ENCODE measurements around the gene ZNF24.

The ZNF24 gene

DNA sequence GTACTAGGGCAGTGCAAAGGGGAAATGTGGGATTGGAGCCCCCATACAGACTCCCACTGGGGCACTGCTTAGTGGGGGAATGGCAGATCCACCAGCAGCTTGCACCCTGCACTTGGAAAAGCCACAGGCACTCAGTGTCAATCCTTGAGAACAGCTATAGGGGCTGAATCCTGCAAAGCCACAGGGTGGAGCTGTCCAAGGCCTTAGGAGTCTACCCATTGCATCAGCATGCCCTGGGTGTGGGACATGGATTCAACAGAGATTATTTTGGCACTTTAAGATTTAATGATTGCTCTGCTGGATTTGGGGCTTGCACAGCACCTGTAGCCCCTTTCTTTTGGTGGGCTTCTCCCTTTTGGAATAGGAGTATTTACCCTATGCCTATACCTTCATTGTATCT, 8.6 kb upstream of the ZNF24 start:
- no peak for DNase-seq

- no peak for DNase-seq
Measured at GRCh38 chr18:35352283-35352682, 8.1 kb upstream of the ZNF24 start.

DNA sequence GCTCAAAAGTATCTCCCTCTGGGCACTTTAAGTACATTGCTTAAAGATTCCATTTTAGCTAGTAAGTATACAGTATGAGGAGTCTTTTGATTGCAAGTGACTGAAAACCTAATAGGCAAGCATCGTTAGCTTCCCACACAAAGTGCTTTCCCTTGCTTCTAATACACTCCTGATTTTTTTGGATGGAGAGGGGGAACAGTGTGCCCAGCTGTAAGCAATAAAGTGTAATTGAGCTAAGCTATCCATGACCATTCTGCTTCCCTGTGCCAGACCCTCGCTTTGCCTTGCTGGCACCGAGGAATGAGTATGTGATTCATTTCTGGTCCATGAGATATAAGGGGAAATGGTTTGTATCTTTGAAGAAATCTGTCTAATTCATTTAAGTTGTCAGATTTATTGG, 3.8 kb upstream of the ZNF24 start:
- DNase-seq = no peak

GRCh38 chr18:35345950-35346349, 1.7 kb upstream of the ZNF24 start:
- no peak for DNase-seq

- DNase-seq = no peak
Measured at GRCh38 chr18:35345460-35345921, 1.3 kb upstream of the ZNF24 start.

GRCh38 chr18:35344736-35345459, 678 bp upstream of the ZNF24 start:
- DNase-seq = no peak

- no peak for DNase-seq
Measured at GRCh38 chr18:35343488-35343935, 708 bp downstream of the ZNF24 start.

- DNase-seq = no peak
Measured at GRCh38 chr18:35337286-35337685, 6.9 kb downstream of the ZNF24 start.

GRCh38 chr18:35335866-35336265, 8.4 kb downstream of the ZNF24 start:
- no peak for DNase-seq

DNA sequence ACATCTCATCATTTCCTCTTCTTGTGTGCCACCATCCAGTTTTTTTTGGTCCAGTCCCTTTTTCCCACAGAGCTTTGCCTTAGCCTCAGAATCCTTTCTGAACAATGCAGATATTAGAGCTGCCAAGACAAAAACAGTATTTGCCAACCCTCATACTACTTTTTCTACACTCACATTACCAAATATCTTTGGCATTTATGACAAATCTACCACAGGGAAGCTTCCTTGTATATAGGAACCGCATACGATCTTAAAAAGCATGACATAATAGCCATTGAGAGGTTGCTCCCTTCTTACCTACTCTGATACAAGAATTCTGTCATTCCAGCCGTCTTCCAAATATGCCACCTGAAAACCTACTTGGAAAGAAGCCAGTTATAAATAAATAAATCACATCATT, 9.4 kb downstream of the ZNF24 start:
- DNase-seq = no peak

GRCh38 chr18:35334212-35334611, 10.0 kb downstream of the ZNF24 start:
- DNase-seq = no peak

DNA sequence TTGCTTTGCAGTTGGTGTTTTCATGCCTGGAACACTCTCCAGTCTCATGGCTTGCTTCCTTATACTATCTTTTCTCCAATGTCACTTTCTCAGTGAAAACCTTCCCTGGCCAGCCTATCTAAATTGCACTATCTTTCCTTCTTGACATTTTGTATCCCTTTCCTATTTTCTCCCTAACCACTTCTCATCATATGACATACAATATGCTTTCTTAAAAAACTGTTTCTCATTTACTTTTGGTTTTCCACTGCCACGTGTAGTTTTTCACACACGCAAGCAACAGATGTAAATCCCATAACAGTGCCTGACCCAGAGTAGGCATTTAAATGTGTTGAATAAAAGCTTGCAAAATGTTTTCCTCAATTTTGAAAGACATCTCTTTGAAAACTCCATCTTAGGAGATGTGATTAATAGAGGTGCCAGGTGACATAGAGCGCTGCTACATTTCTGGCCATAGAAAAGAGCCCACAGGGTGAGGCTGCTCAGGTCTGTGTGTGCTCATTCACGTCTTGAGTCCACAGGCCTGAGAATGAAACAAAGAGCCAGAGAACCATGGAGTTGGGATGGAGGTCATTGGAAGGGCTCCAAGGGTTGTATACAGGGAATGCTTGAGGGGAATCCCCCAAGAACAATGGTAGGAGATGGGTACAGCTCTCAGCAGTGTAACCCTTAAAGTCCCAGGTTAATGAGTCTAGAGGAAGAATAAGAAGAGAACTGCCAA, 12.7 kb downstream of the ZNF24 start:
- no peak for DNase-seq

DNA sequence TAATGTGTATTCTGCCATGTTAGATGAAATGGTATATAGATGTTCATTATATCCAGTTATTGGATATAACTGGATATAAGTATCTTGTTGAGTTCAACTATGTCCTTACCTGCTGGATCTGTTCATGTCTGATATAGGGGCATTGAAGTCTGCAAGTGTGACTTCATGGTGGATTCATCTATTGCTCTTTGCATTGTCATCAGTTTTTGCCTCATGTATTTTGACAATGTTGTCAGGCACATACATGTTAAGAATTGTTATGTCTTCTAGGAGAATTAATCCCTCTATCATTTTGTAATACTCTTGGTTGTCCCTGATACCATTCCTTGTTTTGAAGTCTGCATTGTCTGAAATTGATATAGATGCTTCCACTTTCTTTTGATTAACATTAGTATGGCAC, 15.4 kb downstream of the ZNF24 start:
- no peak for DNase-seq

DNA sequence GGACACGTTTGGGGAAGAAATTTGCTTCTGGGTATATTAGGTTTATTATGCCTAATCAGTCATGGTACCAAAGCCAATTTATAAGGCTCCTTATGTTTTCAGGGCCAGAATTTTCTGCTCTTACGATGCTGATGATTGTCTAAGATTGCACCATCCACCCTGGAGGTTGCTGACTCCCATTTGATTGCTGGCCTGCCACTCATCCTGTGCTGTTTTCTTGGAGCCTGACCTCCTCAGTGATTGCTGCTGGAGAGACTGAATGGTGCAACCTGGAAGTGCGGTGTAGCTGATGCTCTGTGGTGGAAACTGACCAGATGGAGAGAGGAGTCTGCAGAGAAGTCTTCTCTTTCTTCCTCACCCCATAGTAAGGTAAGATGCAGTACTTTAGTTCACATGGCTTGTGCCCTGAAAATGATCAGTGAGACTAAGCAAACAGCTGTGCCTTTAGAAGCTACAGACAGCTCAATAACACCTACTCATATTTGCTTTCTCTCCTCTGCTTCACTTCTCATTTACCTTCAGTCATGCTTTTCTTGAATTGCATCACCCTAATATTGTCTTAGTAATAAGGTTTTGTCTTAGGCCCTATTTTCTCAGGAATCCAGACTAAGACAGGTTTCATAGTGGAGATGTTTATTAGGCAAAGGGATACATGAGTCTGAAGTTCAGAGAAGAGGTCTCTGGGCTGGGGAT, 17.4 kb downstream of the ZNF24 start:
- no peak for DNase-seq

DNA sequence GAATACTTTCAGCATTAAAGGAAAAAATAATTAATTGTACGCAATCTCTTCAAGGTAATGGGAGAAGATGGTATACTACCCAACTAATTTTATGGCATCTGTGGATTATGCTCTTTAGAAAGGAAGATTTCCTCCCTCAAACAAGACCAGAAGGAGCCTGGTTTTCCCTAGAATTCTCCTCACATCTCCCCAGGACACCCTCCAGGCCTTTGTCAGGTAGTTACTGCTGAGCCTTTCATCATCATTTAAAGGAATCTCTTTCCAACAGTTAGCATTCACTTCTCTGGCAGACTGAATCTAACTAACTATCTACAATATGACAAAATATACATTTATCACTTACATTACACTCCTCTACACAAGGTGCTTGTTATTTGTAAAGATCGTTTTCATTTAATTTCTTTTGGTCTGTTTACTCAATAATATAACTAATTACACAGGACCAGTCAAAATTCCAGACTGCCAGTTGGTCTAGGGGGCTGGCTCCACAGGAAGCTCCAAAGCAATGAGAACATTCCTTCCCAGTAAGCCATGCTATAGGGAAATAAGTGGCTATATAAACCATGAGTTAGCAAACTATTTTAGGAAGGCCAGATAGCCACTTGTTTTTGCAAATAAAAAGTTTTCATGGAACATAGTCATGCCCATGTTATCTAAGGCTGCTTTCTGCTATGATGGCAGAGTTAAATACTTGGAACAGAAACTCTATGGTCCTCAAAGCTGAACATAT, 19.1 kb downstream of the ZNF24 start:
- no peak for DNase-seq

- no peak for DNase-seq
Measured at GRCh38 chr18:35322486-35323458, 21.4 kb downstream of the ZNF24 start.

DNA sequence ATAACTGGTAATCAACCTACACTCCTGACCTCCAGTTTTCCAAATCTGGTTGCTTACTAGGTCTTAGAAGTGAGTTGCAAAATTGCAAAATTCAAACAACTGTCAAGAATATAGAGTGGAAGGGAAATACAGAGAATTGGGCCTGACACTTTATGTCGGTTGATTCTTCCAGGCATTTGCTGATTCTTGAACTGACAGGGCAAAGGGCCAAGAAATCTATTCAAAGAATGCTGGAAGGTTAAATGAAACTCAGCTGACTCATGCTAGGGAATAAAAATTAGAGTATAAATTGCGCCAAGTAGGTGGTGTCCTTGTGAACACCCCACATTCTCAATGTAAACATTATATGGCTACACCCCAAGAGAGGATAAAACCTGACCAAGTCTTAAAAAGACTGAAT, 32.7 kb downstream of the ZNF24 start:
- DNase-seq = no peak

- DNase-seq = no peak
Measured at GRCh38 chr18:35306588-35307250, 37.5 kb downstream of the ZNF24 start.

- DNase-seq = no peak
Measured at GRCh38 chr18:35303610-35304009, 40.6 kb downstream of the ZNF24 start.

DNA sequence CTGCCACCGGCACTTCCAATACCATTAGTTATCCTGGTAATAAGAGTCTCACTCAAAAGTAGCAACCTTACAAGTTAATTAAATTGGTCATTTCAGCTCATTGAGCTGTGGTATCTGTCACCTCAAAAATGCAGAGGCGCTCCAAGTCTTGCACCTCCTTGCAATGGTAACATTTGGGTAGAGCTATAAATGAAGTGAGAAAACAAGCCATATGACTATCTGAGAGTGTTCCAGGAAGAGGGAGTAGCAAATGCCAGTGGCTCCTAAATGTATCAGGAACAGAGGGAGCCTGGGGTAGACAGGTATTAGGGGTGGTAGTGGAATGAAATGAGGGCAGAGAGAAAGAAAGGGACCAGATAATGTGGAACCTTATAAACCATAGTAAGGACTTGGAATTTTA, 48.2 kb downstream of the ZNF24 start:
- no peak for DNase-seq

GRCh38 chr18:35291166-35291565, 53.1 kb downstream of the ZNF24 start:
- no peak for DNase-seq

Measured in effector CD4-positive, alpha-beta T cell (primary cell).